H1 (cell line): ENCODE measurements around the gene MAGI1. TPM values are rescaled to one million over a fixed set of nuclear protein-coding genes. Genes with fewer than 3 reads are reported as not detected.

Experiments
- CTCF ChIA-PET: fragments of 300-600 bp; sonication (Branson Sonifier 250); formaldehyde crosslinking; loops from one replicate; lab custom pipeline; 2021; ENCODE audit not compliant: partially characterized antibody; lab: Charles Lee
- POLR2A ChIA-PET: fragments of 300-600 bp; sonication (Branson Sonifier 250); formaldehyde crosslinking; loops from one replicate; lab custom pipeline; 2021; ENCODE audit warnings: inconsistent platforms; ENCODE audit not compliant: partially characterized antibody; lab: Charles Lee
- DNase-seq, 2 experiments: peaks; one replicate each; pipeline versions ENCODE4 v3.0.0 to v3.0.0-alpha.2; 2010 to 2022; ENCODE audit warnings: low spot score in 2 of 2, low read depth in 1 of 2, mixed read lengths in 1 of 2
- FAIRE-seq: peaks from 2 replicates; lab custom pipeline; 2011; peaks lifted over from hg19 to GRCh38; lab: Jason Lieb, UNC
- H2AFZ ChIP-seq: 2 replicates; pipeline ENCODE4 v1.8.1; 2012; ENCODE audit warnings: low read length, inconsistent platforms
- H2AK5ac ChIP-seq: 2 replicates; pipeline ENCODE4 v1.6.1; 2013; ENCODE audit warnings: low read depth, low read length
- H2BK120ac ChIP-seq: replicated peaks from 2 replicates; pipeline ENCODE3; 2013; ENCODE audit warnings: low read depth, low read length, inconsistent platforms
- H2BK12ac ChIP-seq: 2 replicates; pipeline ENCODE4 v1.6.1; 2013; ENCODE audit warnings: low read depth, low read length
- H2BK15ac ChIP-seq: 2 replicates; pipeline ENCODE4 v1.6.1; 2013; ENCODE audit warnings: low read length
- H2BK20ac ChIP-seq: 2 replicates; pipeline ENCODE4 v1.6.1; 2013; ENCODE audit warnings: low read length
- H2BK5ac ChIP-seq: 2 replicates; pipeline ENCODE4 v1.6.1; 2013; ENCODE audit warnings: low read depth, low read length
- H3K14ac ChIP-seq: 2 replicates; pipeline ENCODE4 v1.6.1; 2013; ENCODE audit warnings: inconsistent platforms; ENCODE audit not compliant: insufficient read length
- H3K18ac ChIP-seq: 2 replicates; pipeline ENCODE4 v1.6.1; 2013; ENCODE audit warnings: low read length; ENCODE audit errors: extremely low read depth
- H3K23ac ChIP-seq: 2 replicates; pipeline ENCODE4 v1.6.1; 2013; ENCODE audit warnings: inconsistent platforms; ENCODE audit not compliant: insufficient read length
- H3K23me2 ChIP-seq: 2 replicates; pipeline ENCODE4 v1.6.1; 2013; ENCODE audit warnings: low read depth, low read length
- H3K27ac ChIP-seq: 2 replicates; pipeline ENCODE4 v1.6.1; 2011; ENCODE audit warnings: low read depth, low read length, inconsistent platforms
- H3K27me3 ChIP-seq, 4 experiments: replicated peaks in 1 of 4; 1 replicate in 1 of 4; 2 replicates in 3 of 4; pipeline versions ENCODE4 v1.6.1 to v1.8.1; 2011 to 2013; ENCODE audit warnings: low read length in 3 of 4, mild to moderate bottlenecking in 3 of 4, inconsistent platforms in 2 of 4, mixed read lengths in 2 of 4, moderate library complexity in 1 of 4; ENCODE audit not compliant: control insufficient read depth in 3 of 4, insufficient read depth in 3 of 4; ENCODE audit errors: extremely low read depth in 1 of 4
- H3K36me3 ChIP-seq, 4 experiments: 2 replicates each; pipeline versions ENCODE4 v1.6.1 to v1.8.1; 2011 to 2013; ENCODE audit warnings: mild to moderate bottlenecking in 4 of 4, low read length in 3 of 4, moderate library complexity in 2 of 4, control low read depth in 1 of 4, inconsistent platforms in 1 of 4; ENCODE audit not compliant: insufficient read depth in 4 of 4, control insufficient read depth in 2 of 4
- H3K4ac ChIP-seq: replicated peaks from 2 replicates; pipeline ENCODE3; 2013; ENCODE audit warnings: low read length, low read depth, mixed read lengths, inconsistent platforms; ENCODE audit not compliant: insufficient read length
- H3K4me1 ChIP-seq, 4 experiments: replicated peaks in 1 of 4; 1 replicate in 1 of 4; 2 replicates in 3 of 4; pipeline versions ENCODE4 v1.6.1 to v1.8.1; 2011 to 2013; ENCODE audit warnings: low read length in 3 of 4, inconsistent platforms in 2 of 4, mixed read lengths in 1 of 4; ENCODE audit not compliant: insufficient read depth in 4 of 4, control insufficient read depth in 3 of 4
- H3K4me2 ChIP-seq, 2 experiments: 2 replicates each; pipeline versions ENCODE4 v1.6.1 to v1.8.1; 2011 to 2013; ENCODE audit warnings: low read depth in 2 of 2, low read length in 2 of 2, control low read depth in 1 of 2, inconsistent platforms in 1 of 2, mild to moderate bottlenecking in 1 of 2; ENCODE audit not compliant: insufficient read depth in 1 of 2
- H3K4me3 ChIP-seq, 4 experiments: fragments of 200-600, 300-600 bp in 1 of 4; sonication (generic), shearing (Covaris generic), sonication (Bioruptor Twin) in 1 of 4; 2 replicates each; pipeline versions ENCODE4 v1.5.1 to v1.8.1; 2011 to 2016; ENCODE audit warnings: low read length in 4 of 4, low read depth in 3 of 4, control low read depth in 2 of 4, inconsistent platforms in 2 of 4, mild to moderate bottlenecking in 2 of 4, mixed read lengths in 1 of 4, moderate library complexity in 1 of 4; ENCODE audit not compliant: insufficient read depth in 2 of 4; ENCODE audit errors: extremely low read depth in 1 of 4
- H3K56ac ChIP-seq: replicated peaks from 2 replicates; pipeline ENCODE3; 2013; ENCODE audit warnings: low read depth, mild to moderate bottlenecking, mixed read lengths, low read length, inconsistent platforms; ENCODE audit not compliant: insufficient read length
- H3K79me1 ChIP-seq: 2 replicates; pipeline ENCODE4 v1.6.1; 2013; ENCODE audit warnings: low read depth, low read length, control low read depth
- H3K79me2 ChIP-seq, 2 experiments: 2 replicates each; pipeline versions ENCODE4 v1.6.1 to v1.8.1; 2012 to 2013; ENCODE audit warnings: low read length in 2 of 2, mild to moderate bottlenecking in 2 of 2, inconsistent platforms in 1 of 2; ENCODE audit not compliant: insufficient read depth in 2 of 2, control insufficient read depth in 1 of 2
- H3K9ac ChIP-seq, 4 experiments: replicated peaks in 1 of 4; 1 replicate in 1 of 4; 2 replicates in 3 of 4; pipeline versions ENCODE4 v1.6.1 to v1.8.1; 2011 to 2013; ENCODE audit warnings: low read depth in 3 of 4, low read length in 3 of 4, control low read depth in 2 of 4, mild to moderate bottlenecking in 2 of 4, moderate library complexity in 2 of 4, inconsistent platforms in 1 of 4; ENCODE audit errors: extremely low read depth in 1 of 4
- H3K9me3 ChIP-seq, 2 experiments: 2 replicates each; pipeline versions ENCODE4 v1.6.1 to v1.8.1; 2012 to 2013; ENCODE audit warnings: mild to moderate bottlenecking in 2 of 2, moderate library complexity in 2 of 2, control low read depth in 1 of 2, inconsistent platforms in 1 of 2, low read depth in 1 of 2, low read length in 1 of 2, mixed read lengths in 1 of 2; ENCODE audit not compliant: insufficient read depth in 2 of 2
- H4K20me1 ChIP-seq, 2 experiments: replicated peaks in 1 of 2; 2 replicates each; pipeline versions ENCODE3 to v1.8.1; 2011 to 2013; ENCODE audit warnings: inconsistent platforms in 2 of 2, low read length in 2 of 2, mild to moderate bottlenecking in 1 of 2; ENCODE audit not compliant: insufficient read depth in 2 of 2, control insufficient read depth in 1 of 2
- H4K5ac ChIP-seq: 2 replicates; pipeline ENCODE4 v1.6.1; 2013; ENCODE audit warnings: low read length, low read depth, mixed read lengths, inconsistent platforms; ENCODE audit not compliant: insufficient read length
- H4K8ac ChIP-seq: 2 replicates; pipeline ENCODE4 v1.8.0; 2013; ENCODE audit warnings: mild to moderate bottlenecking, moderate library complexity, low read length, inconsistent platforms; ENCODE audit not compliant: insufficient read depth; ENCODE audit errors: extremely low read depth
- H4K91ac ChIP-seq: replicated peaks from 2 replicates; pipeline ENCODE3; 2013; ENCODE audit warnings: low read length, mixed read lengths, inconsistent platforms; ENCODE audit not compliant: insufficient read length
- CHD2 ChIP-seq: IDR thresholded peaks from 2 replicates; pipeline ENCODE4 v1.6.1; 2012; ENCODE audit warnings: low read length, improper control_type of control experiment
- EZH2 ChIP-seq: fragments of 200-600 bp; sonication (generic); IDR thresholded peaks from 2 replicates; pipeline ENCODE4 v1.7.1; 2012; ENCODE audit warnings: low read depth, mild to moderate bottlenecking, moderate library complexity, low read length, inconsistent platforms; ENCODE audit not compliant: severe bottlenecking
- KDM1A ChIP-seq: fragments of 200-600, 300-600 bp; sonication (generic); IDR thresholded peaks from 2 replicates; pipeline ENCODE4 v1.7.1; 2016; ENCODE audit warnings: mild to moderate bottlenecking, low read length, borderline replicate concordance
- NANOG ChIP-seq: IDR thresholded peaks from 2 replicates; pipeline ENCODE4 v1.6.1; 2011; ENCODE audit warnings: low read length, low read depth, mild to moderate bottlenecking, inconsistent platforms; ENCODE audit not compliant: insufficient read depth, poor library complexity, severe bottlenecking
- POLR2AphosphoS5 ChIP-seq: IDR thresholded peaks from 2 replicates; pipeline ENCODE4 v1.6.1; 2011; ENCODE audit warnings: low read depth, low read length
- RBBP5 ChIP-seq: IDR thresholded peaks from 2 replicates; pipeline ENCODE4 v1.7.1; 2012; ENCODE audit warnings: low read depth, mild to moderate bottlenecking, inconsistent platforms, low read length, moderate library complexity, borderline replicate concordance
- TAF7 ChIP-seq: optimal IDR thresholded peaks from 2 replicates; pipeline ENCODE3; 2011; ENCODE audit warnings: low read depth, mild to moderate bottlenecking, inconsistent platforms, low read length, moderate library complexity, borderline replicate concordance
- TBP ChIP-seq: IDR thresholded peaks from 2 replicates; pipeline ENCODE4 v1.6.1; 2011; ENCODE audit warnings: low read depth, low read length, improper control_type of control experiment
- YY1 ChIP-seq: IDR thresholded peaks from 2 replicates; pipeline ENCODE4 v1.6.1; 2011; ENCODE audit warnings: low read depth, mild to moderate bottlenecking, low read length
- WGBS, 2 experiments: shearing (Covaris generic) in 1 of 2; methylation state at CpG; one replicate each; pipeline versions ENCODE4 v1.1.6 to v1.1.7; 2013 to 2015; ENCODE audit warnings: low lambda C conversion rate in 2 of 2, mixed read lengths in 2 of 2, inconsistent platforms in 1 of 2, low coverage in 1 of 2, missing lambda C conversion rate in 1 of 2; ENCODE audit not compliant: insufficient replicate concordance in 2 of 2, insufficient coverage in 1 of 2, insufficient read length in 1 of 2; ENCODE audit errors: extremely low coverage in 1 of 2, missing lambda C conversion rate in 1 of 2; 5-methylcytosine and 5-hydroxymethylcytosine counted together
- polyA plus RNA-seq, 7 experiments: library from polyadenylated mRNA; depleted of rRNA in 3 of 7; stranded (reverse) in 5 of 7; unstranded in 2 of 7; fragments of >200 nt in 5 of 7; fragments of 200-250 nt in 2 of 7; gene quantifications; 1 replicate in 5 of 7; 2 replicates in 1 of 7; 4 replicates in 1 of 7; pipeline versions ENCODE4 v1.2.1 to v1.2.3, GENCODE V29; 2011 to 2013; ENCODE audit warnings: missing spikeins in 2 of 7, mixed read lengths in 2 of 7
- total RNA-seq: library from RNA; stranded (reverse); fragmentation: NEBNext Ultra II Directional; extraction: Animal tissue kit (Norgen Biotek cat#: 25700); gene quantifications from 2 replicates; pipeline ENCODE4 v1.2.1, GENCODE V29; 2021

The MAGI1 gene
- total and polyA plus RNA-seq, 2 of the 8 experiments (the other 6 are each of a cell fraction or from before 2014, with no cell fraction given) = 19.8 to 78.0 TPM

GRCh38 chr3:65899226-65899625 is 139.5 kb downstream of the MAGI1 start:
- H2AFZ ChIP-seq = no peak overlapping the region
- H4K5ac ChIP-seq = no peak overlapping the region
- peaks cover 0 to 16% (median 12%) of the 10 kb centered on the region in 4 experiments; a peak in 6 of 7 replicates for H3K4me1 ChIP-seq
- peaks cover 9% of the 10 kb centered on the region for H3K79me1 ChIP-seq
- no peaks in the 10 kb centered on the region for H3K36me3 ChIP-seq
- H3K4me2 ChIP-seq = no peak overlapping the region
- no peak overlapping the region for H3K18ac ChIP-seq
- H2BK5ac ChIP-seq = no peak overlapping the region
- no peak overlapping the region for H3K56ac ChIP-seq
- ChIA-PET CTCF (no interaction called here), POLR2A (interaction anchor here (0.6 to 0.7 kb wide), 2 partner anchors 10 to 70 kb away, joined by 3 read pairs; no protein-coding TSS in a partner anchor)
- 70% methylated on average over 1 of the region's 1 CpG; no CpG with 5 or more reads in 1 of the 2 experiments for WGBS, 2 experiments
- no peak overlapping the region for H4K91ac ChIP-seq
- no peak overlapping the region for H2BK12ac ChIP-seq
- no peak overlapping the region for H3K4me3 ChIP-seq
- no peak overlapping the region for H3K14ac ChIP-seq
- FAIRE-seq (peak; percentile 28), DNase-seq (no peak)
- no peak overlapping the region for H4K8ac ChIP-seq
- TF ChIP-seq NANOG (no peak), KDM1A (no peak), EZH2 (no peak), CHD2 (no peak), TAF7 (no peak), TBP (no peak), RBBP5 (no peak), YY1 (no peak), POLR2AphosphoS5 (no peak)
- H3K9ac ChIP-seq = no peak overlapping the region
- no peak overlapping the region for H2BK120ac ChIP-seq
- no peak overlapping the region for H2AK5ac ChIP-seq
- no peak overlapping the region for H2BK20ac ChIP-seq
- H3K23ac ChIP-seq = no peak overlapping the region
- H2BK15ac ChIP-seq = no peak overlapping the region
- no peaks in the 10 kb centered on the region for H4K20me1 ChIP-seq
- H3K79me2 ChIP-seq = peaks cover 0 to 62% of the 10 kb centered on the region in 2 experiments; a peak in 3 of 4 replicates
- H3K9me3 ChIP-seq = no peaks in the 10 kb centered on the region
- H3K4ac ChIP-seq = no peak overlapping the region
- H3K23me2 ChIP-seq = 0 out of 2 replicates have a peak, but pooled peaks cover 2% of the 10 kb centered on the region
- H3K27ac ChIP-seq = no peak overlapping the region
- no peaks in the 10 kb centered on the region for H3K27me3 ChIP-seq
